Measurements from ENCODE around the gene TTC34.

TTC34 gene, protein sequence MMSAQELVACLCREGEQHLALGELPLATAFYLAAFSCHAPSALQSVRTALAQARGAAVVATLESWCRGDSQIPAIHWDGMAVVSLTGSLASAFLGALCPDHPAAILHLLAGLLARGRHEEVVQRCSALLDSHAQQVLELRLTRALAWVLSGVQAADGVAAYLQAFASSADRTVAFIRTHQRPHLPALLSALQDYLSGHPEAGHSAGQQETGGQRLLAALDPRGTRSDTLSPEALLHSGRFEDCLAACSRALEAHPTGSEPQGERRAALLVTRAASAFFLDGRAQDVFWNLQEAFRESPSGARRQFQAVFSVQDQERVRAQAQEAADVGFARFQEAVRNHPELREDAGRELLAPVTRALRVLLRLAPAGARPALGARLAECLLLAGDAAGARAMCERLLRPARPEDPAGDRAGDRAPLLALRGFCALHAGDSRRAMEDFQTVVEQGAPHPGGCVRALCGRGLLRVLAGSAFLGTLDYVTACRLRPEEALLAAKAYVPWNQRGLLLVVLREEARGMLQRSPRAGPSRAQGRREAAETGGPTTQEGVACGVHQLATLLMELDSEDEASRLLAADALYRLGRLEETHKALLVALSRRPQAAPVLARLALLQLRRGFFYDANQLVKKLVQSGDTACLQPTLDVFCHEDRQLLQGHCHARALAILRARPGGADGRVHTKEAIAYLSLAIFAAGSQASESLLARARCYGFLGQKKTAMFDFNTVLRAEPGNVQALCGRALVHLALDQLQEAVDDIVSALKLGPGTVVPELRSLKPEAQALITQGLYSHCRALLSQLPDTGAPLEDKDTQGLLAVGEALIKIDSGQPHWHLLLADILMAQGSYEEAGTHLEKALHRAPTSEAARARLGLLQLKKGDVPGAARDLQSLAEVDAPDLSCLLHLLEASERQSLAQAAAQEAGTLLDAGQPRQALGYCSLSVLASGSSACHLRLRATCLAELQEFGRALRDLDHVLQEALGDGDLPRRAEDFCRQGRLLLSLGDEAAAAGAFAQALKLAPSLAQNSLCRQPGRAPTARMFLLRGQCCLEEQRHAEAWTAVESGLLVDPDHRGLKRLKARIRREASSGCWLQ

DNA sequence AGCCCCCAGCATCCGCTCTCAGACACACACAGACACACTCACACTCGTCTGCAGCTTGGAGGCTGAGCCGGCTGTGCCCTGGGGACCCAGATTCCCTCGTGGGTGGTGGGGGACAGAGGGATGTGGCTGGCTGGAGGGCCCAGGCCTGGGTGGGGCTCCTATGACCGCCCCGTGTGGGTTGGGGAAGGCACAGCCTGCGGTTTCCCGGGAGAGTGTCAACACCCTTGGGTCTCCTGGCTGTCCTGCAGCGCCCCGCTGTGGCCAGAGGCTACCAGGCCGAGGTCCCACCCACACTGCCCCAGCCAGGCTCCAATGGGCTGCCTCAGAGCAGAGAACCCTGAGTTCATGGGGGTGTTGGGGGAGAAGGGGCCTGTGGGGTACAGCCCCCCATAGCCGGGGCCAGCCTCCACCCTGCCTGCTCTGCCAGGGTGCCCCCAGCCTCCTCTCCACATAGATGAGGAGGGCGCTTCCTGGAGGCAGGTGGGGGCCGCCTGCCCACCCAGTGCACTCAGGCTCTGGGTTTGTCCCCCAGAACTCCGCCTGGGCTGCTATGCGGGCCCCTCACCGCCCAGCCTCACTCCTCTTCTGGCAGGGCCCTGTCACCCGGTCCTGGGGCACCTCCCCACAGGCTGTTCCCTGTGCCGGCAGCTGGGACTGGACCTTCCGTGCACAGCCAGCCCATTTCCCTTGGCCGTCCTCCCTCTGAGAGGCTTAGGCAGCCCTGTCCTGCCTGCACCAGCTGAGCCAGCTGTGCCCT is at the start of gene TTC34:
Gene TTC34 (minus strand): TSS at position 159 of the 757 bp plus-strand sequence. CDS start 866 bp downstream, outside the sequence.
- FAIRE-seq = no peak

DNA sequence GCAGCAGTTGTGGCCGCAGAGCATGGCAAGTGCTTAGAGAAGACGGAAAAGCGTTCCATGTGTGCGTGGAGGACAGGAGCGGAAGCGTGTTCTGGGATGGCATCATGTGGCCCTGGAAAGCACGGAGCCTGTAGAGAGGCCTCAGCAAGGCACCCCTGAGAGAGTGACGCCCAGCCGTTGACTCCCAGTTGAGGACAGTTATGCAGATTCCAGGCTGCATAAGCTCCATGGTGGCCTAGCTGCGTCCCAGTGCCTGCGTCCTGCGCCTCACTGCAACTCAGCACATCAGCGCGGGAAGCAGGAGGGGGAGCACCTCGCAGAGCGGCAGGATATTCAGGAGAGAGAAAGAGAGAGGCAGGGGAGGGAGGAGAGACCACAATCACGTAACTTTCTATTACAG is 49.0 kb upstream of the TTC34 start:
- no peak for FAIRE-seq

DNA sequence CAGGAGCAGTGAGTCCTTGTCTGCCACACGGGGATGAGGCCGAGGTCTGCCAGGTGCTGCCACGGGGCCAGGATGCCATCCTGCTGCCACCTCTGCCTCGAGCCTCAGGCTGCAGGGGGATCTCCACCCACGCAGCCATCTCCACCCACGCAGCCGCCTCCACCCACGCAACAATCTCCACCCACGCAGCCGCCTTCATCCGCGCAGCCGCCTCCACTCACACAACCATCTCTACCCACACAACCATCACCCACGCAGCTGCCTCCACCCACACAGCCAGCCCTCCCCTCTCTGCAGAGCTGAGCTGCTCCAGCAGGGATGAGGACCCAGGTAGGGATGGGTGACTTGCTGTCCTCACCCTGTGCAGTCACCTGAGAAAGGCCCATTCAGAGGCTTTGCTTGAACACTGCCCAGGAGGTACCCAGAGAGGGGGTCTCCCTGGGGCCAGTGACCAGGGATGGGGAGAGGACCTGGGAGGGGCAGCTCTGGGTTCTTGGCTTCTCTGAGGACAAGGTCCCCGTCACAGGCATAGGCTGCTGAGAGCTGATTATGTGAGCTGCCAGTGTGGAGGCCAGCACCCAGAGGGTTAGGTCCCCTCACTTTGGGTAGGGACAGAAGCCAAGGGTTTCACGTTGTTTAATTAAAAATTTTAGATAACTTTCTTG is 46.6 kb upstream of the TTC34 start:
- no peak for FAIRE-seq

DNA sequence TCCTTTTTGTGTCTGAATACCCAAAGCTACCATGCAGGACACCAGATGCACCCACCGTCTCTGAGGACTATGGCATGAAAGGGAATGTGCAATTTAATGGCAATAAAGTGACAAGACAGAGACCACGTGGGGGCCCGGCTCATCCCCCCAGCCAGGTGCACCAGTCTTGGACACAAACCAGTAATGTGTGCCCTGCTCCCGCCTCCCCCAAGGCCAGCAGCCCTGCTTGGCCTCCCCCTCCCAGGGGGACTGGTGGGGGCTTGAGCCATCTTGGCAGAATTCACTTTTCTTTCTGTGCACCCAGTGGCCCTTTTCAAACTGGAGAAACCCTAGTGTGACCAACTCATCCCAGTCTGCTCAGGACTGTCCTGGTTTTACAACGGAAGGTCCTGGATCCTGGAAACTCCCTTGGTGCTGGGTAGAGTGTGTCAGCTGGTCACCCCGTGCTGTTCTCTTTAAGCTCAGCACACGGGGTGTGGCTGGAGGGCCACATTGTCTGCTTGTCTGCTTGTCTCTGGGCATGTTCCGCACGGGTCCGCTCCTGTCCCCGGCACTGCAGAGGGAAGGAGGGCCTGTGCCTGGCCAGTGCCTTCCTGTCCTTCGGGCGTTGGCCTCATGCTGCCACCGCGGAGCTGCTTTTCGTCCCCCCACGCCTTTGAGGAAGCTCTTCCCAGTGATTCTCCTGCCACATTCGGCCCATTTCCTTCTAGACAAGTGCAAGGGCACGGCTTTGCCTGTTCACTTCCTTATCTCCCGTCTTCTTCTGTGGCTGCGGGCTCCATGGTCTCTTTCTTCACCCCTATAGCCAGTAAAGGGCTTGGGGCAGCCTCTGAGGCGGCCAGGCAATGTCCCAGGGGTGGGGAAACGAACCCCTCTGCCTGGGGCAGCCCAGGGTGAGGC is 45.8 kb upstream of the TTC34 start:
- FAIRE-seq = no peak

DNA sequence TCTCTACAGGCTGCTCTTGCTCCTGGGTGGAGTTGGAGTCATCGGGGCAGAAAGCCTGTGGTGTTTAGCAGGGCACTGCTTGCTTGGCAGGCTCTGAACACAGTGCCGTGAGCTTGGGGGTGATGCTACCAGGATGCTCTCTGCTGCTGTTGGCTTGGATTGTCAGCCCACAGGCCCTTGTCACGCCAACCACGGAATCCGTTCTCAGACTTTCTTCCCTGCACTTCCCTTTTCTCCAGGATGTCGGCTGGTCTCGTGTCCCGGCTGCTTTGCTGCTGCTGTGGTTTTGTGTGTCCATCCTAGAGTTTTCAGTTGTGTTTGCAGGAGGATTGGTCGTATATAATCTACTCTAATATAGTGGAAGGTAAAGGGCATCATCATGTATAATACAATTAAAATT is 44.4 kb upstream of the TTC34 start:
- FAIRE-seq = no peak

DNA sequence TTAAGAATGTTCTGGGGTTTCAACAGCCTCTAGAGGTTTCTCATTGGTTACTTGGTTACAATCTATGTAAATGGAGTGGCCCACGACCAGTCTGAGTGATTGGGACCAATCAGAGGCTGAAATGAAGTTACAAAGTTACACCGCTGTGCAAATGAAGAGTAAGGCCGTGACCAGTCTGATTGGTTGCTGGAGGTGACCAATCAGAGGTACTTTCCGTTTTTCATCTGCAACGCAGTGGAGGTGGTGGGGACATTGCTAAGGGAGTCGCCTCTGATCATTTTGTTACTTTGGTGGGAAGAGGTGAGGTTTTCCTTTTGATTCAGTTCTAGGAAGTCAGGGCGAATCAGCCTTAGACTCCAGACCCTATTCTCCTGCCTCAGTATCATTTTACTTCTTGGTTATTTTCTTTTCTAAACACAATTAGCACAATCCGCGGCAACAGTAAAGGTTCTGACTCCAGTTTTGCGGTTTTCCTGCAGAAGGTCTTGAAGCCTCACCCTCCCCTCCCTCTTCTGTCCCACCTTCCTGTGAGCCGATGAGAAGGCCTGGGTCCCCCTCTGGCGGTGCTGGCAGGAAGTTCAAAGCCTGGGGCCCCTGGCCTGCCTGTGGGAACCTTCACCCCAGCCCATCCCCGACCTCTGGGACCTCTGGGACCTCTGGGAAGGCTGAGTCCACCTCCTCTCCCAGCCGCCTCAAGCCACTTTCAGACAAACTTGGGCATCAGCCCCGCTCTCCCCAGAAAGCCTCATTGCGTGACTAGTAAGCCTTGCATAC is 38.7 kb upstream of the TTC34 start:
- FAIRE-seq = no peak

DNA sequence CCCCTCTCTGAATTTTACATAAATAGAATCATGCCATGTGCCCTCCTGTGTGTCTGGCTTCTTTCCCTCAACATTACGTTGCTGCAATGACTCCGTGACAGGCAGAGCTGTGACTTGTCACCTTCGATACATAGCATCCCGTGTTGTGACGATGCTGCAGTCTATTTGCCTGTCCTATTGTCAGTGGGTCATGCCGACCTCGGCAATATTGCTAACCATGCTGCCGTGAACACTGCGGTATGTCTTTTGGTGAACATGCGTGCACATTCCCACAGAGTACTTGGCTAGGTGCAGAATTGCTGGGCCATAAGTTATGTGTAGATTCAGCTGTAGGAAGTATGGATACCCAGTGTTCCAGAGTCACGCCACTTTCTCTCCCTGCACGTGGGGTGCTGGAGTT is 36.3 kb upstream of the TTC34 start:
- FAIRE-seq = no peak

DNA sequence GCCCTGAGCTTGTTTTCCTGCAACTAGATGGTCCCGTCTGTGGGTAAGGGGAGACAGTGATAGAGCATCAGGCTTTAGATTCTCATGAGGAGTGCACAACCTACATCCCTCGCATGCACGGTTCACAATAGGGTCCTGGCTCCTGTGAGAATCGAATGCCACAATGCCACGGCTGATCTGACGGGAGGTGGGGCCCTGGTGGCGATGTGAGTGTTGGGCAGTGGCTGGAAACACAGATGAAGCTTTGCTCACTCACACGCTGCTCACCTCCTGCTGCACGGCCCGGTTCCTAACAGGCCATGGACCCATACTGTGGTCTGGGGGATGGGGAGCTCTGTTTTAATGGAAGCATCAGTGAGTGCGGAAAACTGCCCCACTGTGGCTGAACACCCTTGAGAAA is 35.8 kb upstream of the TTC34 start:
- no peak for FAIRE-seq

DNA sequence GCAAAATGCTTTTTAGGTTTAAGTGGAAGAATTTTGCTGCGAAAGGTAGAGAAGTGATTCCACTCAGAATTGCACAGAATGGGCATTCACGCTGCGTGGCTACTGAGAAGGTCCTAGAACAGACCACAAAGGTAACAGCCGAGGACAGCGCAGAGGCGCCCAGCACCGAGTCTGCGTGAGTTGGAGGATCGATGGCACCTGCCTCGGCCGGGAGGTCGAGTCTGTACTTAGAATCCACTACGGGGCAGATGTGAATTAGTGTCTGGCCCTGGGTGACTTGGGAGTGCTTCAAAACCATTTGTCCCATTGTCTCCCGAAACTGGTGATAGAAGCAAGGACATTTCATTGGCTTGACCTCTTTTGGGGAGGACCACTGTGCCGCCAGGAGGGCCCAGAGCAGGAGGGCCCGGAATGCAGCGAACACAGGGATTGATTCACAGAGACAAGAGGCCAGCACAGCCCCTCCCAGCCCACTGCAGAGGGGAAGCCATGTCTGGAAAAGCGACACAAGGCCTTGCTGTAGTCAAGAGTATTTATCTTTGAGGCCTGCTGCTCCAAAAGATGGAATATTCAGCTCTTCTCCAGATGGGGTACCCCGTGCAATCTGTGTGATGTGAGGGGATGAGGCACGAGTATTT is 35.0 kb upstream of the TTC34 start:
- no peak for FAIRE-seq

DNA sequence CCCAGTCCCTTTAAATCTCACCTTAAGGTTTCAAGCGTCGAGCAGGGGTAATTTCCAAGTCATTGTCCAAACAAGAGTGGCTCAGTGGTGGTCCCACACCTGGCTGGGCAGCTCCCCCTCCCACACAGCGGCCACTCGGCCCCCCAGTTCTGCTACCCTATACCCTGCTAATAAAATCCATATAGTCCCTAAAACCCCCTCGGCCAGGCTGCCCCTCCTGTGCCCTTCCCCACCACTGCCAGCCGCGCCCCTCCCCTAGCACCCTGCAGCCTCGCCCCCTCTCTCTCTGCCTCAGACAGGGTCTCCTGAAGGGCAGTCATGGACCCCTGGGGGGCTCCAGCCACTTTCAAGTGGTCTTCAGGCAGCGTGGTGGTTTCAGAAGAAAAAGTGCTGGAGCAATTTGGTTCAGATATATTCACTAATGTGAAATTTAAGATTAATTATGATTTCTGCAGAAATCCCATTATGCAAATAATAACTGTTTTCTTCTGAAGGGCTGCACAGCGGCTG is 34.2 kb upstream of the TTC34 start:
- no peak for FAIRE-seq

DNA sequence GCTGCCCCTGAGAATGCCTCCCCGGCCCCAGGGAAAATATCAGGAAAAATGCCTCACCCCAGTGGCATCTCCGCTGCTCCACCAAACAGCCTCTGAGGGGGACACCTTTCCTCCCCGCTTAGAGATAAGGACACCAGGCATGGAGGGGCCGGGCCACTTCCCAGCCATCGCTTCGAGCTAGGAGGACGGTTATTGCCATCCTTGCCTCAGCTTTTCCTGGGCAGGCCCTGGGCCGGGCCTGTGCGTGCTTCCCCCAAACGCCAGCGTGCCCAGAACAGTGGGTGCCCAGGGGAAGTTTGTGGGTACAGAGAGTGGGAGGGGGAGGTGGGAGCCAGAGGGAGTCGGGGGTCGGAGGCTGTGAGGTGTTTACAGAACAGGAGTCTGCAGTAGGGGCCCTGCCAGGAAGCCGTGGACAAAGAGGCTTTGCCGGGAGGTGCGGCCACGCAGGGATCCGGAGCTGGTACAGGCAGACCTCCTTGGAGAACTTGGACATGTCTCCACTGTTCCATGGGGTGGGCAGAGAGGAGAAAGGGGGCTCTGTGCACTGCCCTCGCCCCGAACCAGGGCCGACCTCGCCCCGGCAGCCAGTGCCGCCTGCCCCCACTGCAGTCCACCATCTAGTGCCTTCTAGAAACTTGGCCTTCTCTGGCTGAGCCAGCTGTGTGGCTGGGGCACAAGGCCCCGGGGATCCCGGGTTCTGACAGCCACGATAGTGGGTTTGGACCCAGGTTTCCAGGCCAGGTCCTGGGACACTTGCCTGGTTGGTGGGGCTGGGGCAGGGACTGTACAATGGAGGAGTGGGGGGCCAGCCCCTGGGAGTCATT is 33.5 kb upstream of the TTC34 start:
- FAIRE-seq = no peak

DNA sequence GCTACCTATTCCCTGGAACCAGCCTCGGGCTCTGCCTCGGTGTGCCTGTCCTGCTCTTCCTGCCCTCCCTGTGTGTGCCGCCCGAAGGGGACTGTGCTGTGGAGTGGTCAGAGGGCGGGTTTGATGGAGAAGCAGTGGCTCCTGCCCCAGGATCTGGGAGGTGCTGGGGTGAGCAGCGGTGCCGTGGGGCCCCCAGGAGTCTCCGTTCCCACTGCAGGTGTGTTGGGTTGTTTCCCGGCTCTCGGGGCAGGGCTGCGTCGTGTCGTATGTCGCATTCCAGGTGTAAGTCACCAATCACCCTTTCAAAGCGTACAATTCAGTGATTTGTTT is 32.6 kb upstream of the TTC34 start:
- no peak for FAIRE-seq

DNA sequence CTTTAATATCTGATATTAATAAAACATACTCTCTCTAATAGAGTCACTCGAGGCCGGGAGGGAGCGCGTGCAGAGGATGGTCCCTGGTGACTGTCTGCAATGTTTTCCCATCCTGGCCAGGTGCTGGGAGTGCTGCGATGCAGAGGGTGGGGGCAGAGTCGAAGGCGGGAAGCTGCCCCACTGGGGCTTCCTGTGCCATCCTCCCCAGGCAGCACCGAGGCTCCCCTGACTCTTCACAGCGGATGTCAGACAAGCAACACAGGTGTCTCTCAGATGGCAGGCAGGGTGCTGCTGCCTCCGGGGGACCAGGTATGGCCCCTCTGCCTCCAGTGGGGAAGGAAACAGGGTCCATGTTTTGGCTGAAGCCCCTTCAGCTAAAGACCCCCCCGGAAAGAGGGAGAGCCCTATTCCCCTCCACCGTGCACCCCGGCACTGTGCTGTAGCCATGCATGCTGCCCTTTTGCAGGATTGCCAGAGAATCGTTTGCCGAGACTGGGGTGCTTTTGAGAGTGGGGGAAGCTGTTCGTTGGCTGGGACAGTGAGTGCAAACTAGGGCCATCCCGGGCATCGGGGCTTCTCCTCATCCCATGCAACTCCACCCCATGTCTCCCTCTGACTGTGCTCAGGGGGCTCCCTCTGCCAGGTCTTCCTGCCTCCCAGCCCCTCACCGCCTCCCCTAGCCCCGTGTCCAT is 32.1 kb upstream of the TTC34 start:
- no peak for FAIRE-seq

DNA sequence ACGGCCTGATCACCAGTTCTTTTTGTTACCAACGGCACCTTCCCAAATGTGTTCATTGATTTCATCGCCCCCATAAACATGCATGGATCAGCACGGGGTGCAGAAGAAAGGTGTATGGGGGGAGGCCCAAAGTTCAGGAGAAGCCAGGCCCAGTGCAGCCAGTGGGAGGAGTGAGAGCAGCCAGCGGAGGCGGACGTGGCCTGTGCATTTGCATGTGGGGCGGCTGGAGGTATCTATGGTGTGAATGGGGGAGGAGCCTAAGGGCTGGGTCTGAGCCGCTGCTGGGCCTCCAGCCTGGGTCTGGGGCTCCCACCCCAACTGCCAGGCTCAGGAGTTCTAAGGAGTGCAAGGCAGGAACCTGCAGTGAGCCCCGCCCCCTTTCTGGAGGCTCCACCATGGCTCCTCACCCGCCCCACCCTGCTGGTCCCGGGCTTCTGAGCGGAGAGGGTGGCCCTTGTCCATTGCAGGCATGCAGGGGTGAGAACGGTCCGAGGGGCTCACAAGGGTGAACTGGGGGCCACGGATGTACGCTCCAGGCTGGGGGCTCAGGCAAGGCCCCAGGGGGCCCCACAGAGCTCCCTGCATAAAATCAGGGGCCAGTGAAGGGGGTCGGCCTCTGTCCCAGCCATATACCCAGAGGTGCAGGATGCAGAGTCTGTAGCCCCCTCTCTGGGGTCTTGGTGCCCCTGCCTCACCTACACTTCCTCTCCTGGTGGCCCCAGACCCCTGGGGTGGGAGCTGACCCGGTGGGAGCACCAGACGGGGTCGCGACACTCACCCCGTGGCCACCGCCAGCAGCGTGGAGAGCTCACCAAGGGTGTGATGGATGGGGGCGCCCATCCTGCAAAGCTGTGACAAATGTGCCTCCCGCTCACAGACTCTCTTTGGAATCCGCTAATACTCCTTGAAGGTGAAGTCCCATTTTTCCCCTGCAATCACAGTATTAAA is 31.3 kb upstream of the TTC34 start:
- FAIRE-seq = no peak

DNA sequence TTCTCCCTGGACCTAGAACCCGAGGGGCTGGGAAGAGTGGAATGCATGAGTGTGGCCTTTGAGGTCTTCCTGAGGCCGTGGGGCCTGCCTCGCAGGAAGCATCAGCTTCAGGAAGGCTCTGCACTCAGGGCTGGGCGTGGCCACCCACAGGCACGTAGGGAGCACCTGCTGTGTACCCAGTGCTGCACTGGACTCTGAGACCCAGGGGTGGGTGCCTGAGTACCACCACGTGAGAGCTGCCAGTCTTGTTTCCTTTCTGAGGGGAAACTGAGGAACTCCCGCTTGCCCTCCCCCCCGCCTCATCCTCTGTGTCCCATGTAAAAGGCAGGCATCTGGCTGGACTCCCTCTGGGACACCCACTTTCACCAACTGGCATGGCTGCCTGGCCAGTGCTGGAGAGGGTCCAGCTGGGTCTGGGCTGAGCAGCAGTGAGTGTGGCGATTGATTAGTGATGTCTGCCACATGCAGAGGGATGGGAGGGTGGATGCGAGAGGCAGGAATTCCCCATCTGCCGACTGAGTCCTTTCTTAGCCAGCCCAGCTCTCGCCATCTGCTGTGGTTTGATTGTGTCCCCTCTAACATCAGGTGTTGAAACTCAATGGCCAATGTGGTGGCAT is 30.2 kb upstream of the TTC34 start:
- FAIRE-seq = no peak

DNA sequence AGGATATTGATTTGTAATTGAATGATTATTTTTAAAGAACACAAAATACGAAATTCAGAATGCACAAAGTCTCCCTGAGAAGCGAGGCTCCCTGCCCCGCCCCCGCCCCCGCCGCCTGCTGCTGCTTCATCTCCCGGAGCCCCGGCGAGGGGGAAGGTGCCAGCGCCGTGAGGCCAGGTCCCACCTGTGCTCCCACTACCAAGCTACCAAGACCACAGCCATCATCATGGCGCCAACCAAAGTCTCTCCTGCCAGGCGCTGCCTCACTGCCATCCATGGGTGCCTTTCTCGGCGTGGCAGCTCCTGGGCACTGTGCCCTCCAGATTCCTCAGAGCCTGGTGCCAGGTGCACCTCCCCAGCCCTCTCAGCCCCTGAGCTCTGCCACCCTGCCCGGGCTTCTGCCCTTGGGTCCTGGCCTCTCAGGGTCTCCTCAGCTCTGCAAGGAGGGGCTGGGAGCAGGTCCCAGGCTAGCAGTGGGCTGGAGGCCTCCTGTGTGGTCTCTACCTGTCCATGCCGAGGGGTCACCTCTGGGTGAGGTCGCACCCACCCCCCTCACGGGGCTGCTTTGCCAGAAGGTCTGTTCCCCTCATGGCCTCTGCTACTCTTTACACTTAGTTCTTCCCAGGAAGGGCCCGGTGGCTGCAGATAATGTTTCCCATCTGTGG is 29.4 kb upstream of the TTC34 start:
- FAIRE-seq = no peak

Measured in islet of Langerhans (tissue), 1 donor.